Measurements from ENCODE around the gene PNPLA6. TPM values are rescaled to one million over a fixed set of nuclear protein-coding genes. Genes with fewer than 3 reads are reported as not detected.

Gene PNPLA6
- total RNA-seq, 4 donors from 2014 or later = 54.9 to 111 (median 75.2) TPM

DNA sequence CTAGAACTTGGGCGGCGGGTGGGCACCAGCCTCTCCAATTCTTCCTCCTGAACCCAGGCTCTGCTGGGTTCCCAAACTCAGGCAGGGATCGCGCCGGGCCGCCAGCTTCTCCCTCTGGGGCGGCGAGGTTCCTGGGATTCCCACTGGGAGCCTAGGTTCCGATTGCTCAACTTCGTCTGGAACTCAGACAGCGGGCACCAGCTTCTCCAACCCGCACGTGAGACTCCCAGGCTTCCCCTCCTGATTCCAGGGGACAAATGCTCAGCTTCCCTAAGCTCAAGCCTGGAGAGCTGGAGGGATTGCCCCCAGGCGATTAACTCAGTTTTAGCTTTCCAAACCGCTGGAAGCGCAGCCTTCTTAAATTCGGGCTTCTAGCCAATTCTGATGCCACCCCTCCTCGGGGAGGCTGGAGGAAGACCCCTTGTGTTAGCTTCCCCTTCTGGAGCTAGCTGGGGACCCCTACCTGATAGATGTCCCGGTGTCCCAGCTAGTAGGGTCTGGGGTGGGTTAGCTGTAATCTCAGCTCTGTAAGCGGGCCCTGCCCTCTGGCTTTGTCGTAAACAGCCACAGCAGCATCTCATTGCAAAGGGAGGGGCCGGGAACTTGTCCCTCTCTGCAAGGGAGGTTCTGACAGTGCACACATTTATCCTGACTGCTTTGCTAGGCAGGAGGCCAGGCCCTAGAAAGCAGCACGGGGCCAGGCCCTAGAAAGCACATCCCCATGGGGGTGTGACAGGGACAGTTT, 12.4 kb upstream of the PNPLA6 start:
- WGBS, 2 donors (ENCODE audit: low coverage in 1 of 2) = 0% methylated on average over 1 to 3 of the region's 23 CpGs

DNA sequence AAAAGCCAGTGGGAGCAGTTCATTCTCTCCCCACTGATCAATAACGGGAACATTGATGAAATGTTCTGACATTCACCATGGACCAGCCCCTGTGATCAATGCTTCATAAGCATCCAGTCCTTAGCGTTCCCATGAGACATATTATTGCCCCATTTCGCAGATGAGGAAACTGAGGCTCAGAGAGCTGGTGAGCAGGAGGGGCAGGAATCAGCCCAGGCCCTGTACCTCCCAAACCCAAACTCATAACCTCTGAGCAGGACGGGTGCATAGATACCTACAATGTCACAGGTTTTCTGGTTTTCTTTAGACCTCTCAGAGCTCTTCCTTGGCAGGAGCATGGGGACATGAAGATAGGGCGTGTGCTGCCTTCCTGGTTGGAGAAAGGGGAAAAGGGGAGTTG, 11.0 kb upstream of the PNPLA6 start:
- H3K27me3 ChIP-seq = no peaks in the 10 kb centered on the region
- no peak for ATAC-seq
- H3K4me3 ChIP-seq = no peak overlapping the region
- 100% methylated on average over 1 to 2 of the region's 5 CpGs for WGBS, 2 donors (ENCODE audit: low coverage in 1 of 2)
- H3K9me3 ChIP-seq = no peaks in the 10 kb centered on the region
- H3K4me1 ChIP-seq = peaks cover 3 to 28% (median 15%) of the 10 kb centered on the region in 3 donors
- H3K36me3 ChIP-seq = peaks cover 0 to 72% of the 10 kb centered on the region in 2 donors
- no peak overlapping the region for H3K27ac ChIP-seq
- TF ChIP-seq POLR2A (IDR thresholded peaks at IDR 0.05) = no peak
- no peak for TF ChIP-seq POLR2AphosphoS5 (IDR thresholded peaks at IDR 0.05)
- no peak for TF ChIP-seq EP300 (IDR thresholded peaks at IDR 0.05)
- TF ChIP-seq, protein P1, sequence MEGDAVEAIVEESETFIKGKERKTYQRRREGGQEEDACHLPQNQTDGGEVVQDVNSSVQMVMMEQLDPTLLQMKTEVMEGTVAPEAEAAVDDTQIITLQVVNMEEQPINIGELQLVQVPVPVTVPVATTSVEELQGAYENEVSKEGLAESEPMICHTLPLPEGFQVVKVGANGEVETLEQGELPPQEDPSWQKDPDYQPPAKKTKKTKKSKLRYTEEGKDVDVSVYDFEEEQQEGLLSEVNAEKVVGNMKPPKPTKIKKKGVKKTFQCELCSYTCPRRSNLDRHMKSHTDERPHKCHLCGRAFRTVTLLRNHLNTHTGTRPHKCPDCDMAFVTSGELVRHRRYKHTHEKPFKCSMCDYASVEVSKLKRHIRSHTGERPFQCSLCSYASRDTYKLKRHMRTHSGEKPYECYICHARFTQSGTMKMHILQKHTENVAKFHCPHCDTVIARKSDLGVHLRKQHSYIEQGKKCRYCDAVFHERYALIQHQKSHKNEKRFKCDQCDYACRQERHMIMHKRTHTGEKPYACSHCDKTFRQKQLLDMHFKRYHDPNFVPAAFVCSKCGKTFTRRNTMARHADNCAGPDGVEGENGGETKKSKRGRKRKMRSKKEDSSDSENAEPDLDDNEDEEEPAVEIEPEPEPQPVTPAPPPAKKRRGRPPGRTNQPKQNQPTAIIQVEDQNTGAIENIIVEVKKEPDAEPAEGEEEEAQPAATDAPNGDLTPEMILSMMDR (IDR thresholded peaks at IDR 0.05) = no peak

More for the DNA sequence above, 12.4 kb upstream of the PNPLA6 start:
- Histone ChIP-seq H3K27me3 (no peaks in the 10 kb centered on the region), H3K27ac (peak overlapping the region; percentile 7 to 83 (median 76)), H3K36me3 (peaks cover 0 to 66% of the 10 kb centered on the region in 2 donors), H3K4me1 (peaks cover 3 to 30% (median 15%) of the 10 kb centered on the region in 3 donors), H3K9me3 (no peaks in the 10 kb centered on the region), H3K4me3 (peak overlapping the region; percentile 62 to 91)
- ATAC-seq = peak; percentile 16
- TF ChIP-seq, protein P1 (IDR thresholded peaks at IDR 0.05) = no peak
- TF ChIP-seq POLR2A (IDR thresholded peaks at IDR 0.05) (no peak), EP300 (IDR thresholded peaks at IDR 0.05) (no peak), POLR2AphosphoS5 (IDR thresholded peaks at IDR 0.05) (no peak)

DNA sequence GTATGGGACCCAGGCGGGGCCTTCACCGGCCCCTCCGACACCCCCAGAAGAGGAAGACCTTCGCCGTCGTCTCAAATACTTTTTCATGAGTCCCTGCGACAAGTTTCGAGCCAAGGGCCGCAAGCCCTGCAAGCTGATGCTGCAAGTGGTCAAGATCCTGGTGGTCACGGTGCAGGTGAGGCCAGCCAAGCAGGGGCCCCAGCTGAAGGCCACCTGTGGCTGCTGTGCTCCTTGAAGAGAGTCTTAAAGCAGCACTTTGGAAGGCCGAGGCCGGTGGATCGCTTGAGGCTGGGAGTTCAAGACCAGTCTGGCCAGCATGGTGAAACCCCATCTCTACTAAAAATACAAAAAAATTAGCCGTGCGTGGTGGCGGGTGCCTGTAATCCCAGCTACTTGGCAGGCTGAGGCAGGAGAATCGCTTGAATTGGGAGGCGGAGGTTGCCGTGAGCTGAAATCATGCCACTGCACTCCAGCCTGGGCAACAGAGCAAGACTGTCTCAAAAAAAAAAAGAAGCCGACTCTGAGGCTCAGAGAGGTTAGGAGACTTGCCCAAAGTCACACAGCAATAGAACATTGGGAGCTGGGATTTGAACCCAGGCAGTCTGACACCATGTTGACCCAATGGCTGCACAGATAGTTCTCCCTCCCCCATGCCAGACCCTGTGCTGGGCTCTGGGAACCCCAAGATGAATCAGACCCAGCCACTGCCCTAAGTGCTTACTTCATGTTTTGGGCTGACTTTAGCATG, 10.4 kb upstream of the PNPLA6 start:
- ATAC-seq = no peak
- Histone ChIP-seq H3K9me3 (no peaks in the 10 kb centered on the region), H3K4me3 (no peak overlapping the region), H3K4me1 (peaks cover 3 to 28% (median 15%) of the 10 kb centered on the region in 3 donors), H3K36me3 (peaks cover 0 to 72% of the 10 kb centered on the region in 2 donors), H3K27ac (no peak overlapping the region), H3K27me3 (no peaks in the 10 kb centered on the region)
- 94 to 100% methylated on average over 3 to 12 of the region's 20 CpGs for WGBS, 2 donors (ENCODE audit: low coverage in 1 of 2)
- TF ChIP-seq, protein P1 (IDR thresholded peaks at IDR 0.05) = no peak
- TF ChIP-seq EP300 (IDR thresholded peaks at IDR 0.05) = no peak
- TF ChIP-seq POLR2A (IDR thresholded peaks at IDR 0.05) = no peak
- no peak for TF ChIP-seq POLR2AphosphoS5 (IDR thresholded peaks at IDR 0.05)

DNA sequence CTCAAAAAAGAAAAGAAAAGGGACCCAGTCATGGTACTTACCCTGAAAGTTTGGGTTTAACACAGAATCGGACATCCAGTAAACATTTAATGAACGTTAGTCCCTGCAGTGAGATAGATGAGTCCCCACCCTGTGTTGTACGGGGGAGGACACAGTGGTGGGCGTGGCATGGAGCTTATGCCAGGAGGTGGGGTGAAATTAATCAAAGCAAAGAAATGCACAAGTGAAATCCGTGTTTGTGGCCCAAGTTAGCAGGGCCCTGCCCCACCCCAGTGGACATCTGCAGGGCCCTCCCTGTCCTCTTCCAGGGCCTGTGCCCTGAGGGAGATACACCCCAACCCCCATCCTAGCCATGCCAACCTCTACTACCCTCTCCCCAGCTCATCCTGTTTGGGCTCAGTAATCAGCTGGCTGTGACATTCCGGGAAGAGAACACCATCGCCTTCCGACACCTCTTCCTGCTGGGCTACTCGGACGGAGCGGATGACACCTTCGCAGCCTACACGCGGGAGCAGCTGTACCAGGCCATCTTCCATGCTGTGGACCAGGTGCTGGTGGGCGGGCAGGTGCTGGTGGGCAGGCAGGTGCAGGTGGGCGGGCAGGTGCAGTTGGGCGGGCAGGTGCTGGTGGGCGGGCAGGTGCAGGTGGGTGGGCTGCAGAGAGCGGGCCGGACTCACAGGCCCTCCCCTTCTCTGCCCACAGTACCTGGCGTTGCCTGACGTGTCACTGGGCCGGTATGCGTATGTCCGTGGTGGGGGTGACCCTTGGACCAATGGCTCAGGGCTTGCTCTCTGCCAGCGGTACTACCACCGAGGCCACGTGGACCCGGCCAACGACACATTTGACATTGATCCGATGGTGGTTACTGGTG, 9.2 kb upstream of the PNPLA6 start:
- Histone ChIP-seq H3K36me3 (peaks cover 0 to 75% of the 10 kb centered on the region in 2 donors), H3K4me1 (peaks cover 3 to 27% (median 15%) of the 10 kb centered on the region in 3 donors), H3K27ac (no peak overlapping the region), H3K27me3 (no peaks in the 10 kb centered on the region), H3K4me3 (no peak overlapping the region), H3K9me3 (no peaks in the 10 kb centered on the region)
- TF ChIP-seq, protein P1 (IDR thresholded peaks at IDR 0.05) = no peak
- no peak for TF ChIP-seq POLR2AphosphoS5 (IDR thresholded peaks at IDR 0.05)
- TF ChIP-seq EP300 (IDR thresholded peaks at IDR 0.05) = no peak
- no peak for TF ChIP-seq POLR2A (IDR thresholded peaks at IDR 0.05)
- ATAC-seq = no peak
- 44 to 58% methylated on average over 5 of the region's 31 CpGs for WGBS, 2 donors (ENCODE audit: low coverage in 1 of 2)
